HG03196 (cell line): Measurements from ENCODE around the gene MTMR12.
"Not testable (repeated sequence)": the region's sequence is repeated elsewhere in the genome, so short reads cannot be mapped to it uniquely, and the experiment has no call there.

Experiments used
- ATAC-seq: cut with Tn5 transposase; IDR thresholded peaks from one replicate; pipeline ENCODE4 v1.9.1; 2021; ENCODE audit not compliant: unreplicated experiment

Gene MTMR12

DNA sequence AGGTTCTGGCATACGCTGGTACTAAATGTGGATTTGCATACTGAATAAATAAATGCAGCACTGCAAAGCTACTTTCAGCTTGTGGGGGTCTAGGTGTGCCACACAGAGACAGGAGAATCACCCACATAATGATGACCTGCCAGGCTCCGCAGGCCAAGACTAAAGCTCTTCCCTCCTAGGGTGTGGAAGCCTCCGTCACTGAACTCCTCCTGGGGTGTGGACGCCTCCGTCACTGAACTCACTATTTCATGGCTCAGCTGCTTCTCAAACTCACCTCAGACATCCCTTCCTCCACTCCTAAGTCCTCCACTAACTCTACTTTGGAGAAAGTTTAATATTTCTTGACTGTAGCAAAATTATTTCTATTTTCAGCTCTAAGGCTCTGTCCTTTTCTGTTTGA is 73.4 kb downstream of the MTMR12 start:
- ATAC-seq = no peak

- ATAC-seq = no peak
Observed at GRCh38 chr5:32233696-32234447, 78.9 kb downstream of the MTMR12 start.

DNA sequence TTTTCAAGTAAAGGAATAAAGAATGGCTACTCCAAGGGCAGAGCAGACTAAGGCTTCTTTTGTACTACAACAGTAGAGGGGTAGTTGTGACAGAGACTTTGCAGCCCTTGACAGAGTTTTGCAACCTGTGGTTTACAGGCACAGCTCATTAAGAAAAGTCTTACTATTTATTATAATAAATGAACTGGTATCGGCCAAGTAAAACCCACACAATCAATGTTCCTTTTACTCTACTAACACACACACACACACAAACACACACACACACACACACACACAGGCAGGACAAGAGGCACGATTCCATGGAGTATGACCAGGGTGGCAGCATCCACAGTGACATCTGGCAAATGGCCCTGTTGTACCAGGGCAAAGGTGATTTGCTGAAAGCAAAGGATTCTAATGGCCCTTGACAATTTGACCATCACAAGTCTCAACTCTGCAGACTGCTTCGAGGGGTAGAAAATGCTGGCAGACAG is 79.5 kb downstream of the MTMR12 start:
- no peak for ATAC-seq

DNA sequence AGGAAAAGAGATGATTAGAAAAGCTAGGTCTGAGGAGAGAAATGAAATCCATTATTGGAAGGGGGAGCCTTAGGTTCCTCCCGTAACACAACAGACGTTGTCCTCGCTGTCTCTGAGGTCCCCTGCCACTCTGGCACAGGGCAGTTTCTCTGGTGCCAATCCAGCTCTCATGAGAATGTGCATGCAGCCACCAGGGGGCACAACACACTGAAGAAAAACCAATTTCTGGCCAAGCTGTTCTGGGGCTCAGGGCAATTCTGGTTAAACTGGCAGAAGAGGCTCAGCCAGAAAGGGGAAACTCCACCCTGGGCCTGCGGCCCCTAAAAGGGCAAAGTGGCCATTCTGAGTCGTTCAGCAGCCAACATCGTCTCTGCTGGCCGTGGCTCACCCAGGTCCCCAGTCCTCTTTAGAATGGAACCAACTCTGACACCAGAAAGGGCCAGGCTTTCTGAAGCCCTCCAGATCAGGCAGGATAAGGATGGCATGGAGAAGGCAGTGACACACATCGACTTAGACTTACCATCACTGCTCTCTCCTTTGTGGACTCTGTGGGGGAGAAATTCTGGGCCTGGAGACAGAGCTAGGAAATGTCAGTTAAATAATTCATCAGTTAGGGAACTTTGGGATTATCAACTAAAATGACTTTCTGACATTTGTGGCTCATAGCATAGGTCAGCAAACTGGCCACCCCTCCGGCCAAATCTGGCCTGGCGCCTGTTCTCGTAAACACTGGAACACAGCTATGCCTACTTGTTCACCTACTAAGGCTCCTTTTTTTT is 80.1 kb downstream of the MTMR12 start:
- peak; percentile 86 for ATAC-seq

- no peak for ATAC-seq
Observed at GRCh38 chr5:32231929-32232328, 80.8 kb downstream of the MTMR12 start.

GRCh38 chr5:32231241-32231640 is 81.5 kb downstream of the MTMR12 start:
- no peak for ATAC-seq

DNA sequence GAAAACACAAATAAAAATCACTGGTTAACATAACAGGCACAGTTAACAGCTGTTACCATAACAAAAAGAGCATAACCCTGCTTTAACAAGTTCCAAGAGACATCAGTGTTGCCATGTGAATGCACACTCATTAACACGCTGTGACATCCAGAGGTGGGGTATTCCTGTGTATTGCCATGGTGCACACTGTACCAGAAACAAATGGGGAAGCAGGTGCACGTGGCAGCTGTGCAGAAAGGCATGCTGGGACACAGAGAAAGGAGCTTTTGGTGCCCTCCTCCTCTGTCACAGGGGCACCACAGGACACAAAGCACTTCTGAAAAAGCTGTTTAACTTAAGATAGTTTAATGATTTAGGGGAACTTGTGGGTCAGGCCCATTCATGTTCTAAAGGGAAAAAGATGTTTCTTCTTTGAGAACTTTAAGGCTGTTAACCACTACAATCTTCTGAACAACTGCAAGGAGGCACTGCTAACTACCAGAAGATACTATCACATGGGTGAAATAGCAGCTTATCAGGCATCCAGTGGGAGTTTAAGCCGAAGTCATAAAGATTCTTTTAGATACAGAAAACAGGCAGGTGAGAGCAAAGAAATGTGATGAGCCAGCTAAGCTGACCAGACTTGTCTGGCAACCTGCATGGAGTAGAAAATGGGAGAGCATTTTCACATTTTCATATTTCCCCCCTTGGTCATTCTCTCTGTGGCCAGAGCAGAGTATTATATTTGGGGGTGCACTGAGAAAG is 82.2 kb downstream of the MTMR12 start:
- ATAC-seq = no peak

GRCh38 chr5:32229586-32229985 is 83.2 kb downstream of the MTMR12 start:
- ATAC-seq = no peak

DNA sequence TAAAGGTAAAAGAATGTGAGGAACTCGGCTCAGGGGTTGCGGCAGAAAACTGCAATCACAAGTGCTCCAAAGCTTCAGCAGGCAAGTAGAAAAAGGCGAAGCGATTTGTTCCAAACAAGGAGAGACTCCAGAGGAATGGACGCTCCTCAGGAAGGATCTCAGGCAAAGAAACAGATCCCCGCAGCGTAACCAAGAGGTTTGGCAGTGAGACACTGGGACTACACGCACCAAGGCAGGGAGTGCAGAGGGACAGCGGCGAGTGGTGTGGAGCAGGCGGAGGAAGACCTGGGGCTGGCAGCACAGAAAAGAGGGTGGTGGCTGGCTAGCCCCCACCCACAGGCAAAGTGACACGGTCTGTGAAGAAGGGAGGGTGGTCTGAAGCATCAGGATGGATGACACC is 83.9 kb downstream of the MTMR12 start:
- ATAC-seq = no peak

GRCh38 chr5:32225445-32225844 is 87.3 kb downstream of the MTMR12 start:
- ATAC-seq = no peak

GRCh38 chr5:32223972-32224609 is 88.6 kb downstream of the MTMR12 start:
- ATAC-seq = no peak

DNA sequence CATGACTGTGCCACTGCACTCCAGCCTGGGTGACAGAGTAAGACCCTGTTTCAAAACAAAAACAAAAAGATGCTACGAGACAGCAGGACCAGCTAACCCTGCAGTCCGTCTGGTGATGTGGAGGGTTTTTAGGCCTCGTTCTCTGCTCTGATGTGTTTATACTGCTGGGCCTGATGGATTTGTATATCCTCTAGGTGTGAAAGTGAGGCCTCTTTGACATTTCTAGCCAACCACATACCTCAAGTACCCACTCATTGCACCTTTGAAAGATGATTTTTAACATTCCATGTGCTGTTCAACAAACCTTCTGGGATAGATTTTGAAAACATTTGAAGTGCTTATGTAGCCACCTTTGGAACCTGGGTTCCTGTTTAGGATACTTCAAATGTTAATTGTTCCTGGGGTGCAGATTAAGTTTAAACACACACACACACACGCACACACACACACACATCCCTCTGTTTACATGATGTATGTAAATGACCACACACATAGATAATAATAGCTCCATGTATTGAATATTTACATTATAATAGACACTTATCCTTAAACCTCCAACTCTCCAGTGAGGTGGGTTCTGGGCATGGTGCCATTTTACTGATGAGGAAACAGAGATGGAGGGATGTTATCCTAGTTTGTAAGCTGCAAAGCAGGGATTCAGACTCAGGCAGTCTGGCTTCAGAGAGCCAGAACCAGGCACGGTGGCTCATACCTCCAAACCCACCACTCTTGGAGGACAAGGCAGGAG is 89.8 kb downstream of the MTMR12 start:
- no peak for ATAC-seq

- no peak for ATAC-seq
Observed at GRCh38 chr5:32217886-32218396, 94.8 kb downstream of the MTMR12 start.

DNA sequence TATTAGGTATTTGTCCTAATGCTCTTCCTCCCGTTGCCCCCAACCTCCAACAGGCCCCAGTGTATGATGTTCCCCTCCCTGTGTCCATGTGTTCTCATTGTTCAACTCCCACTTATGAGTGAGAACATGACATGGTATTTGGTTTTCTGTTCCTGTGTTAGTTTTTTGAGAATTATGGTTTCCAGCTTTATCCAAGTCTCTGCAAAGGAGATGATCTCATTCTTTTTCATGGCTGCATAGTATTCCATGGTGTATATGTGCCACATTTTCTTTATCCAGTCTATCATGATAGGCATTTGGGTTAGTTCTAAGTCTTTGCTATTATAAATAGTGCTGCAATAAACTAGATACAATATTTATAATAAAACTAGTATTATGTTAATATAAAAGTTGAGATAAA is 98.4 kb downstream of the MTMR12 start:
- ATAC-seq = not testable (repeated sequence)

DNA sequence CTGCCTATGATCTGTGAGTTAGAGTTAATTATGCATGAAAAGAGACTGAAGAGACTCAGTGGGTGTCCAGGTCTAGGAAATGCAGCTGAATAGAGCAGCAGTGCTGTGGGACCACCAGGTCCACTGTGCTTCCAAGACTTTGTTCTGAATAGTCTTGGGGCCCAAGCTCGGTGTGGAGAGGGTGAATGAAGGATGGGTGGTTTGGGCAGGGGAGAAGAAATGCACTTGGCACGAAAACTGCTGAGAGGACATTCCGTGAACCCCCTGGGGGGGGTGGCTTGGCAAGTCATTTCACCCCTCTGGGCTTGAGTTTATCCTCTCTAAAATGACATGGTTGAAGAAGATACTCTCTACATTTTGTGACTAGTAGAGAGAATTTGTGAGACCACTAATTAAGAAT is 102.6 kb downstream of the MTMR12 start:
- no peak for ATAC-seq

- ATAC-seq = not testable (repeated sequence)
Observed at GRCh38 chr5:32208837-32209236, 103.9 kb downstream of the MTMR12 start.

DNA sequence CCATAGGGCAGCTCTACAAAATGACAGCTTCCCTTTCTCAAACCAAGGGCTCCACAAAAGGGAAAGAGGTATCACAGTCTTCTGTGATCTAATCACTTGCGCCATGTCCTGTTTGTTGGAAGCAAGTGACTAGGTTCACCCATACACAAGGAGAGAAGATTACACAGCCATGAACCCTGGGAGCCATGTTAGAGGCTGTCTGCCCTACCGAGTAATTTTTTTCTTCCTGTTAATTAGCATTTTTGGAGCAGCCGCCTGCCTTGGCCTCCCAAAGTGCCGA is 105.4 kb downstream of the MTMR12 start:
- no peak for ATAC-seq

GRCh38 chr5:32206509-32207354 is 106.0 kb downstream of the MTMR12 start:
- no peak for ATAC-seq

DNA sequence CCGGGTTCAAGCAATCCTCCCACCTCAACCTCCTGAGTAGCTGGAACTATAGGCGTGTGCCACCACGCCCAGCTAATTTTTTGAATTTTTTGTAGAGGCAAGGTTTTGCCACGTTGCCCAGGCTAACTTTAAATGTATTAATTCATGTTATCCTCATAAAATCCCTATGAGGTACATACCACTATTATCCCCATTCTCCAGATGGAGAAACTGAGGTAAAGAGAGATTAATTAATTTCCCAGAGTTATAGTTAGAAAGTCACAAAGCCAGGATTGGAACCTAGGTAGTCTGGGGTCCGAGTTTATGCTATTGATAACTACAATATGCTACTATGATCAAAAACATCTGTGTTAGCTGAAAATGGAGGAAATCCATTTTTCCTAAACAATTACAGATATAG is 106.7 kb downstream of the MTMR12 start:
- no peak for ATAC-seq

DNA sequence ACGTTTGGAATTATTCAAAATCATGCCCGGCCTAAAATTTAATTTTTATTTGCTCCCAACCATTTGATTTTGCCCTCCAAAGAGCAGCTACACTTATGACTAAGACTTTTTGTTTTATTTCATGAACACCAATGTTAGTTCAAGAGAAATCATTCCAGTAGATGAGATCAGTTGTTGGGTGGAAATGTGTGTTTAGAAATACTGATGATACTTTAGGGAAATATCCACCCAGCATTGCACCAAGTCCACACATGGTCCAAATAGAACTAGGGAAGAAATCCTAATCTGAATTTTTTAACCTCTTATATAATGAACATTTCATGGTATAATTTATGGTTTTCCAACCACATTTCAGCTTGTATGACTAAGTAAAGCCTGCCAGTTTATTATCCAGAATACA is 110.3 kb downstream of the MTMR12 start:
- ATAC-seq = no peak
